Thyroid gland (tissue), 4 donors: Measurements from ENCODE around the gene SULT2B1.

Source experiments
- POLR2A ChIP-seq, 2 donors: fragments of 450-650 bp; IDR thresholded peaks; one replicate each; pipeline ENCODE4 v1.6.1; 2017; ENCODE audit warnings: antibody characterized with exemption in 2 of 2, mild to moderate bottlenecking in 2 of 2, moderate library complexity in 1 of 2
- TF ChIP-seq, protein P1 (sequence below), 6 experiments: fragments of 200-600 bp in 3 of 6; fragments of 450-650 bp in 3 of 6; sonication (generic) in 3 of 6; IDR thresholded peaks; one replicate each; pipeline ENCODE4 v1.5.1; 2016 to 2019; ENCODE audit warnings: antibody characterized with exemption in 6 of 6, mild to moderate bottlenecking in 2 of 6, inconsistent platforms in 1 of 6, moderate library complexity in 1 of 6

- TF ChIP-seq, protein P1, sequence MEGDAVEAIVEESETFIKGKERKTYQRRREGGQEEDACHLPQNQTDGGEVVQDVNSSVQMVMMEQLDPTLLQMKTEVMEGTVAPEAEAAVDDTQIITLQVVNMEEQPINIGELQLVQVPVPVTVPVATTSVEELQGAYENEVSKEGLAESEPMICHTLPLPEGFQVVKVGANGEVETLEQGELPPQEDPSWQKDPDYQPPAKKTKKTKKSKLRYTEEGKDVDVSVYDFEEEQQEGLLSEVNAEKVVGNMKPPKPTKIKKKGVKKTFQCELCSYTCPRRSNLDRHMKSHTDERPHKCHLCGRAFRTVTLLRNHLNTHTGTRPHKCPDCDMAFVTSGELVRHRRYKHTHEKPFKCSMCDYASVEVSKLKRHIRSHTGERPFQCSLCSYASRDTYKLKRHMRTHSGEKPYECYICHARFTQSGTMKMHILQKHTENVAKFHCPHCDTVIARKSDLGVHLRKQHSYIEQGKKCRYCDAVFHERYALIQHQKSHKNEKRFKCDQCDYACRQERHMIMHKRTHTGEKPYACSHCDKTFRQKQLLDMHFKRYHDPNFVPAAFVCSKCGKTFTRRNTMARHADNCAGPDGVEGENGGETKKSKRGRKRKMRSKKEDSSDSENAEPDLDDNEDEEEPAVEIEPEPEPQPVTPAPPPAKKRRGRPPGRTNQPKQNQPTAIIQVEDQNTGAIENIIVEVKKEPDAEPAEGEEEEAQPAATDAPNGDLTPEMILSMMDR (IDR thresholded peaks at IDR 0.05): no peak
- TF ChIP-seq POLR2A (IDR thresholded peaks at IDR 0.05): no peak
These were observed 40.6 kb upstream of the SULT2B1 start for GRCh38 chr19:48511321-48511731.
